K562 (cell line): ENCODE data around the gene C12orf75.

Experiments used
- CREM ChIP-seq: IDR thresholded peaks from 2 replicates; pipeline ENCODE4 v1.6.1; 2014; ENCODE audit warnings: antibody characterized with exemption, low read depth
- FOSL1 ChIP-seq: fragments of 200-800 bp; sonication (Bioruptor generic); conservative IDR thresholded peaks from 2 replicates; pipeline ENCODE4 v1.6.1; 2016; ENCODE audit warnings: missing genetic modification characterization, missing compliant biosample characterization
- JUND ChIP-seq, 2 experiments: IDR thresholded peaks; 2 replicates in 1 of 2; 3 replicates in 1 of 2; pipeline ENCODE4 v1.6.1; 2011; ENCODE audit warnings: borderline replicate concordance in 2 of 2, low read depth in 2 of 2, low read length in 2 of 2, improper control_type of control experiment in 1 of 2, missing biosample characterization in 1 of 2, missing genetic modification characterization in 1 of 2, missing genetic modification reagents in 1 of 2
- KLF10 ChIP-seq: fragments of 250-450 bp; sonication (Bioruptor Pico); IDR thresholded peaks from 2 replicates; pipeline ENCODE4 v1.6.1; 2021; ENCODE audit warnings: matching md5 sums
- MAX ChIP-seq: sonication (generic); formaldehyde crosslinking; IDR thresholded peaks from 2 replicates; pipeline ENCODE4 v1.9.0; 2022; ENCODE audit warnings: mild to moderate bottlenecking, missing genetic modification reagents
- PCBP1 ChIP-seq: fragments of 200-400 bp; formaldehyde crosslinking; IDR thresholded peaks from 2 replicates; pipeline ENCODE4 v1.6.1; 2018; ENCODE audit warnings: mild to moderate bottlenecking, low read depth, low read length; ENCODE audit not compliant: poor library complexity, severe bottlenecking
- POLR2AphosphoS5 ChIP-seq: IDR thresholded peaks from 2 replicates; pipeline ENCODE4 v1.6.1; 2011; ENCODE audit warnings: mild to moderate bottlenecking, low read depth, low read length, moderate library complexity; ENCODE audit not compliant: control insufficient read depth, insufficient read depth
- SUPT5H ChIP-seq: fragments of 450-650 bp; IDR thresholded peaks from 2 replicates; pipeline ENCODE4 v1.6.1; 2016
- ZNF699 ChIP-seq: fragments of 250-450 bp; sonication (Bioruptor Pico); IDR thresholded peaks from 2 replicates; pipeline ENCODE4 v1.8.0; 2021; ENCODE audit warnings: mild to moderate bottlenecking, moderate library complexity; ENCODE audit not compliant: insufficient replicate concordance
- TF ChIP-seq, protein P1 (sequence below), 3 experiments: IDR thresholded peaks in 2 of 3; conservative IDR thresholded peaks in 1 of 3; 2 replicates each; pipeline ENCODE4 v1.5.1; 2011 to 2012; ENCODE audit warnings: low read length in 3 of 3, mild to moderate bottlenecking in 3 of 3, control low read depth in 2 of 3, improper control_type of control experiment in 1 of 3, inconsistent platforms in 1 of 3, low read depth in 1 of 3, mixed read lengths in 1 of 3, moderate library complexity in 1 of 3; ENCODE audit not compliant: insufficient read depth in 2 of 3

DNA sequence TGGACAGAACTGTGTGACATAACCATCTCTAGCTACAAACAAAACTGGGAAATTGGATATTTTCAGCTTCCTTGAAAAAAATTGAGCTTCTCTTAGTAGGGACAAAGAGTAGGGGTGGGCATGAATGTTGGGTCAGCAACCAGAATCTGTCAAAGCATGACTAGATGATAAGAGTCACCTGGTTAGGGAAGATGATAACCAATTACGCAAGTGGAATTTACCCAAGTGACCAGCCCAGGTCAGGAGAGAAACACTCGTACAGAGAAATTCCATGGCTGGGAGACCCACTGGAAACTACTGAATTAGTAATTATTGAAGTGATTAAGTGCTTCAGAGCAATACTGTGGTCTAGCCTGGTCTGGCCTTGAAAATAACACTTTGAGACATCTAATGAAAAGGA lies 36.3 kb upstream of the C12orf75 start:
- TF ChIP-seq SUPT5H (no peak), ZNF699 (CRISPR knock-in tag) (no peak), PCBP1 (no peak), KLF10 (no peak), JUND (IDR thresholded peaks at IDR 0.05; ENCODE audit: borderline replicate concordance, low read depth, low read length) (no peak), JUND (tag; IDR thresholded peaks at IDR 0.05; ENCODE audit: borderline replicate concordance, low read depth, low read length) (no peak), FOSL1 (no peak), CREM (no peak), MAX (CRISPR knock-in tag) (no peak), POLR2AphosphoS5 (no peak)
- TF ChIP-seq, protein P1, sequence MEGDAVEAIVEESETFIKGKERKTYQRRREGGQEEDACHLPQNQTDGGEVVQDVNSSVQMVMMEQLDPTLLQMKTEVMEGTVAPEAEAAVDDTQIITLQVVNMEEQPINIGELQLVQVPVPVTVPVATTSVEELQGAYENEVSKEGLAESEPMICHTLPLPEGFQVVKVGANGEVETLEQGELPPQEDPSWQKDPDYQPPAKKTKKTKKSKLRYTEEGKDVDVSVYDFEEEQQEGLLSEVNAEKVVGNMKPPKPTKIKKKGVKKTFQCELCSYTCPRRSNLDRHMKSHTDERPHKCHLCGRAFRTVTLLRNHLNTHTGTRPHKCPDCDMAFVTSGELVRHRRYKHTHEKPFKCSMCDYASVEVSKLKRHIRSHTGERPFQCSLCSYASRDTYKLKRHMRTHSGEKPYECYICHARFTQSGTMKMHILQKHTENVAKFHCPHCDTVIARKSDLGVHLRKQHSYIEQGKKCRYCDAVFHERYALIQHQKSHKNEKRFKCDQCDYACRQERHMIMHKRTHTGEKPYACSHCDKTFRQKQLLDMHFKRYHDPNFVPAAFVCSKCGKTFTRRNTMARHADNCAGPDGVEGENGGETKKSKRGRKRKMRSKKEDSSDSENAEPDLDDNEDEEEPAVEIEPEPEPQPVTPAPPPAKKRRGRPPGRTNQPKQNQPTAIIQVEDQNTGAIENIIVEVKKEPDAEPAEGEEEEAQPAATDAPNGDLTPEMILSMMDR (IDR thresholded peaks at IDR 0.05 in 2 of 3, conservative IDR thresholded peaks at IDR 0.05 in 1 of 3; ENCODE audit: insufficient read depth in 2 of 3, low read depth in 1 of 3, low read length in 3 of 3): no peak
